ENCODE results near the gene IGSF10. TPM values are rescaled to one million over a fixed set of nuclear protein-coding genes. Genes with fewer than 3 reads are reported as not detected.

Gene IGSF10, protein sequence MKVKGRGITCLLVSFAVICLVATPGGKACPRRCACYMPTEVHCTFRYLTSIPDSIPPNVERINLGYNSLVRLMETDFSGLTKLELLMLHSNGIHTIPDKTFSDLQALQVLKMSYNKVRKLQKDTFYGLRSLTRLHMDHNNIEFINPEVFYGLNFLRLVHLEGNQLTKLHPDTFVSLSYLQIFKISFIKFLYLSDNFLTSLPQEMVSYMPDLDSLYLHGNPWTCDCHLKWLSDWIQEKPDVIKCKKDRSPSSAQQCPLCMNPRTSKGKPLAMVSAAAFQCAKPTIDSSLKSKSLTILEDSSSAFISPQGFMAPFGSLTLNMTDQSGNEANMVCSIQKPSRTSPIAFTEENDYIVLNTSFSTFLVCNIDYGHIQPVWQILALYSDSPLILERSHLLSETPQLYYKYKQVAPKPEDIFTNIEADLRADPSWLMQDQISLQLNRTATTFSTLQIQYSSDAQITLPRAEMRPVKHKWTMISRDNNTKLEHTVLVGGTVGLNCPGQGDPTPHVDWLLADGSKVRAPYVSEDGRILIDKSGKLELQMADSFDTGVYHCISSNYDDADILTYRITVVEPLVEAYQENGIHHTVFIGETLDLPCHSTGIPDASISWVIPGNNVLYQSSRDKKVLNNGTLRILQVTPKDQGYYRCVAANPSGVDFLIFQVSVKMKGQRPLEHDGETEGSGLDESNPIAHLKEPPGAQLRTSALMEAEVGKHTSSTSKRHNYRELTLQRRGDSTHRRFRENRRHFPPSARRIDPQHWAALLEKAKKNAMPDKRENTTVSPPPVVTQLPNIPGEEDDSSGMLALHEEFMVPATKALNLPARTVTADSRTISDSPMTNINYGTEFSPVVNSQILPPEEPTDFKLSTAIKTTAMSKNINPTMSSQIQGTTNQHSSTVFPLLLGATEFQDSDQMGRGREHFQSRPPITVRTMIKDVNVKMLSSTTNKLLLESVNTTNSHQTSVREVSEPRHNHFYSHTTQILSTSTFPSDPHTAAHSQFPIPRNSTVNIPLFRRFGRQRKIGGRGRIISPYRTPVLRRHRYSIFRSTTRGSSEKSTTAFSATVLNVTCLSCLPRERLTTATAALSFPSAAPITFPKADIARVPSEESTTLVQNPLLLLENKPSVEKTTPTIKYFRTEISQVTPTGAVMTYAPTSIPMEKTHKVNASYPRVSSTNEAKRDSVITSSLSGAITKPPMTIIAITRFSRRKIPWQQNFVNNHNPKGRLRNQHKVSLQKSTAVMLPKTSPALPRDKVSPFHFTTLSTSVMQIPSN (N-terminal part only)
- under 0.01 TPM in 2 replicates for total RNA-seq

DNA sequence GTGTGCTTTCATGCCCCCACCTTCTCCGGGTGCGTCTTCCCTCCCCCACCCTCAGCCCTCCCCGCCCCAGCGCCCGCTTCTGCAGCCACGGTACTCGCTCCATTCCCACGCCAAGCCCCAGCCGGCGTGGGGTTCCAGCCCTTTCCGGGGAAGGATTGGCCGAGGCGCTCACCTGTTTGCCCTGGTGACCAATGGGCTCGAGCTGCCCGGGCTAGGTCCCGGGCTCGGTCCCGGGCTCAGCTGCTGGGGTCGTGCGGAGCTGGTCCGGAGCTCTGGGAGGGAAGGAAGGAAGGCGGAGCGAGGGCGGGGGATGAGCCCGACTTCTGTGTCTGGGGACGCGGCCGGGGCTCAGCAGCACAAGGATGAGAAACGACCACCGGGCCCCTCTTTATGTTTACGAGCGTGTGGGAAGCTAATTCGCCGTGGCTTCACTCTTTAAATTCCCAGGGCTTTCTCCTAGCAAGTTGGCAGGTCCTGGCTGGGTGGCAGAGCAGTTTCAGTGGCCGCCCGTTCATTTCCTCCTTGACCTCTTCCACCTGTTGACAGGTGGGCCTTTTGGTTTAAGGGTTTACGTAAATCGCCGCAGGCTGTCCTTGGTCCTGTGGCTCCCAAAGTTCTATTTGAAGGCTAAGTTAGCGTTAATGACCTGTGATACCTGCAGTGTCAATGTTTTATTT lies at the start of gene IGSF10:
IGSF10 (minus strand) TSS at position 288 of the 677 bp plus-strand sequence. CDS start 2,352 bp downstream, outside the sequence.

Other genes starting within 250 kb of the IGSF10 start
- gene P2RY14, start 182.5 kb downstream of the IGSF10 start, total RNA-seq: not detected in 2 replicates
- gene GPR87, start 144.2 kb downstream of the IGSF10 start, total RNA-seq: 92.6 and 121 TPM in 2 replicates
- not detected in 2 replicates for gene P2RY13, start 131.5 kb downstream of the IGSF10 start, total RNA-seq
- not detected in 2 replicates for gene P2RY12, start 76.3 kb downstream of the IGSF10 start, total RNA-seq